Endothelial cell of umbilical vein (primary cell): Measurements from ENCODE around the gene SZT2.

Experiments used
- POLR2AphosphoS5 ChIP-seq: IDR thresholded peaks from 2 replicates; pipeline ENCODE4 v1.6.1; 2012; ENCODE audit warnings: low read depth, mild to moderate bottlenecking, control low read depth, low read length, moderate library complexity; ENCODE audit not compliant: insufficient read depth
- TF ChIP-seq, protein P1 (sequence below), 2 donors: IDR thresholded peaks; 1 replicate in 1 of 2; 2 replicates in 1 of 2; pipeline ENCODE4 v1.5.1; 2011; ENCODE audit warnings: low read length in 2 of 2, mild to moderate bottlenecking in 2 of 2, moderate library complexity in 2 of 2, control low read depth in 1 of 2, inconsistent platforms in 1 of 2, low read depth in 1 of 2; ENCODE audit not compliant: insufficient read depth in 1 of 2; ENCODE audit errors: extremely low read depth in 1 of 2

GRCh38 chr1:43351421-43352350 lies 38.0 kb upstream of the SZT2 start:
- TF ChIP-seq, protein P1, sequence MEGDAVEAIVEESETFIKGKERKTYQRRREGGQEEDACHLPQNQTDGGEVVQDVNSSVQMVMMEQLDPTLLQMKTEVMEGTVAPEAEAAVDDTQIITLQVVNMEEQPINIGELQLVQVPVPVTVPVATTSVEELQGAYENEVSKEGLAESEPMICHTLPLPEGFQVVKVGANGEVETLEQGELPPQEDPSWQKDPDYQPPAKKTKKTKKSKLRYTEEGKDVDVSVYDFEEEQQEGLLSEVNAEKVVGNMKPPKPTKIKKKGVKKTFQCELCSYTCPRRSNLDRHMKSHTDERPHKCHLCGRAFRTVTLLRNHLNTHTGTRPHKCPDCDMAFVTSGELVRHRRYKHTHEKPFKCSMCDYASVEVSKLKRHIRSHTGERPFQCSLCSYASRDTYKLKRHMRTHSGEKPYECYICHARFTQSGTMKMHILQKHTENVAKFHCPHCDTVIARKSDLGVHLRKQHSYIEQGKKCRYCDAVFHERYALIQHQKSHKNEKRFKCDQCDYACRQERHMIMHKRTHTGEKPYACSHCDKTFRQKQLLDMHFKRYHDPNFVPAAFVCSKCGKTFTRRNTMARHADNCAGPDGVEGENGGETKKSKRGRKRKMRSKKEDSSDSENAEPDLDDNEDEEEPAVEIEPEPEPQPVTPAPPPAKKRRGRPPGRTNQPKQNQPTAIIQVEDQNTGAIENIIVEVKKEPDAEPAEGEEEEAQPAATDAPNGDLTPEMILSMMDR (IDR thresholded peaks at IDR 0.05; ENCODE audit: extremely low read depth in 1 of 2, insufficient read depth in 1 of 2, low read depth in 1 of 2, low read length in 2 of 2) = no peak
- no peak for TF ChIP-seq POLR2AphosphoS5
